DOHH2 (cell line): Measurements from ENCODE around the gene NFYC.

ENCODE experiments used
- EZH2phosphoT487 ChIP-seq: fragments of 200-600 bp; sonication (generic); IDR thresholded peaks from 2 replicates; pipeline ENCODE4 v1.6.1; 2017; ENCODE audit warnings: borderline replicate concordance, mild to moderate bottlenecking, antibody characterized with exemption, low read length, moderate library complexity, mixed read lengths
- TF ChIP-seq, protein P1 (sequence below): fragments of 200-600 bp; sonication (generic); IDR thresholded peaks from one replicate; pipeline ENCODE4 v1.5.1; 2014; ENCODE audit warnings: antibody characterized with exemption, mild to moderate bottlenecking, low read depth, low read length; ENCODE audit not compliant: poor library complexity, severe bottlenecking

DNA sequence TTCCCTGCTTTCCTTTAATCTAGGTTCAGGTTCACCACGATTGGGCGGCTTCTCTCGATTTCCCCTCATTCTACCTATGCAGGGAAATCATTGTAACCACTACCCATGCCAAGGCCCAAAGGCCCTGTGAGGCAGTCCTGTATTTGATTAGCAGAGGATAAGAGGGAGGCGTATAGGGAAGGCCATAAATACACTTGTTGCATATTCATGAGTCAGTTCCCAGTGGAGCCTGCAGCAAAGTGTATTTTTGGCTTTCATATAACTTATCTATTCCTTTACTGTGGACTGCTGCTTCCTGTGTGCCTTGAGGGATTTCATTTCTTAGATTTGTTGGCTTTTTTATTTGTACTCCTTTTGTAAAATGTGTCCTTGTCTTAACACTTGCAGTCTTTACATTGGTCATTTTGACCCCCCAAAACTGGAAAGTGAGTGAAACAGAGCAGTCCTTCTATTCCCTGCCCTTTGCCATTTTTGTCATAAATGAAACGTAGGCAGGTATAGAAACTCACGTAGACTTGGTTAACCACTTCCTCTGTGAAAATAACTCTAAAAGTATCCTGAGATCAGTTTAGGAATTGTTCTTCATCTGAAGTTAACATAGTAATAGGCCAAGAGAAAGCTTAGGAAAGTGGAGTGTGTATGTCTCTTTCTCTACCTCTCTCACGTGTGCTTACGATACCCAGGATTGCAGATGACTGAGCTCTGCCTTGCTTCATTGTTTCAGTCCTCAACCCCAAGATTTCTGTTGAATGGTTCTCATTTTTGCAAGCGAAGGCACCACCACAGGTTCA, 72.4 kb downstream of the NFYC start:
- TF ChIP-seq, protein P1, sequence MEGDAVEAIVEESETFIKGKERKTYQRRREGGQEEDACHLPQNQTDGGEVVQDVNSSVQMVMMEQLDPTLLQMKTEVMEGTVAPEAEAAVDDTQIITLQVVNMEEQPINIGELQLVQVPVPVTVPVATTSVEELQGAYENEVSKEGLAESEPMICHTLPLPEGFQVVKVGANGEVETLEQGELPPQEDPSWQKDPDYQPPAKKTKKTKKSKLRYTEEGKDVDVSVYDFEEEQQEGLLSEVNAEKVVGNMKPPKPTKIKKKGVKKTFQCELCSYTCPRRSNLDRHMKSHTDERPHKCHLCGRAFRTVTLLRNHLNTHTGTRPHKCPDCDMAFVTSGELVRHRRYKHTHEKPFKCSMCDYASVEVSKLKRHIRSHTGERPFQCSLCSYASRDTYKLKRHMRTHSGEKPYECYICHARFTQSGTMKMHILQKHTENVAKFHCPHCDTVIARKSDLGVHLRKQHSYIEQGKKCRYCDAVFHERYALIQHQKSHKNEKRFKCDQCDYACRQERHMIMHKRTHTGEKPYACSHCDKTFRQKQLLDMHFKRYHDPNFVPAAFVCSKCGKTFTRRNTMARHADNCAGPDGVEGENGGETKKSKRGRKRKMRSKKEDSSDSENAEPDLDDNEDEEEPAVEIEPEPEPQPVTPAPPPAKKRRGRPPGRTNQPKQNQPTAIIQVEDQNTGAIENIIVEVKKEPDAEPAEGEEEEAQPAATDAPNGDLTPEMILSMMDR, result no peak
- TF ChIP-seq EZH2phosphoT487, result no peak
